Ectodermal cell (in vitro differentiated cells): ENCODE measurements around the gene USP28. TPM values are rescaled to one million over a fixed set of nuclear protein-coding genes. Genes with fewer than 3 reads are reported as not detected.
"Not testable (repeated sequence)": the region's sequence is repeated elsewhere in the genome, so short reads cannot be mapped to it uniquely, and the experiment has no call there.

Experiments
- H3K27ac ChIP-seq: 2 replicates; pipeline ENCODE4 v1.7.0; 2013; ENCODE audit warnings: mild to moderate bottlenecking, low read depth, low read length; ENCODE audit not compliant: insufficient read depth, poor library complexity, severe bottlenecking
- H3K27me3 ChIP-seq: 2 replicates; pipeline ENCODE4 v1.7.0; 2013; ENCODE audit warnings: mild to moderate bottlenecking, low read length; ENCODE audit not compliant: insufficient read depth, control insufficient read depth, poor library complexity, severe bottlenecking
- H3K36me3 ChIP-seq: one replicate; pipeline ENCODE4 v1.7.0; 2013; ENCODE audit warnings: low read length; ENCODE audit not compliant: control insufficient read depth, insufficient read depth
- H3K4me1 ChIP-seq: one replicate; pipeline ENCODE4 v1.7.0; 2013; ENCODE audit warnings: low read length; ENCODE audit not compliant: control insufficient read depth, insufficient read depth
- H3K4me3 ChIP-seq: 2 replicates; pipeline ENCODE4 v1.7.0; 2013; ENCODE audit warnings: low read depth, low read length, control low read depth; ENCODE audit not compliant: insufficient read depth
- H3K9me3 ChIP-seq: 2 replicates; pipeline ENCODE4 v1.7.0; 2013; ENCODE audit warnings: mild to moderate bottlenecking, low read length, moderate library complexity; ENCODE audit not compliant: control insufficient read depth
- WGBS, 2 experiments: methylation state at CpG; one replicate each; pipeline ENCODE4 v1.1.7; 2013; ENCODE audit warnings: missing lambda C conversion rate in 2 of 2; 5-methylcytosine and 5-hydroxymethylcytosine counted together
- polyA plus RNA-seq, 4 experiments: library from polyadenylated mRNA; stranded (reverse); fragments of 50-300 nt; gene quantifications; one replicate each; pipeline ENCODE4 v1.2.3, GENCODE V29; 2013

The USP28 gene, protein sequence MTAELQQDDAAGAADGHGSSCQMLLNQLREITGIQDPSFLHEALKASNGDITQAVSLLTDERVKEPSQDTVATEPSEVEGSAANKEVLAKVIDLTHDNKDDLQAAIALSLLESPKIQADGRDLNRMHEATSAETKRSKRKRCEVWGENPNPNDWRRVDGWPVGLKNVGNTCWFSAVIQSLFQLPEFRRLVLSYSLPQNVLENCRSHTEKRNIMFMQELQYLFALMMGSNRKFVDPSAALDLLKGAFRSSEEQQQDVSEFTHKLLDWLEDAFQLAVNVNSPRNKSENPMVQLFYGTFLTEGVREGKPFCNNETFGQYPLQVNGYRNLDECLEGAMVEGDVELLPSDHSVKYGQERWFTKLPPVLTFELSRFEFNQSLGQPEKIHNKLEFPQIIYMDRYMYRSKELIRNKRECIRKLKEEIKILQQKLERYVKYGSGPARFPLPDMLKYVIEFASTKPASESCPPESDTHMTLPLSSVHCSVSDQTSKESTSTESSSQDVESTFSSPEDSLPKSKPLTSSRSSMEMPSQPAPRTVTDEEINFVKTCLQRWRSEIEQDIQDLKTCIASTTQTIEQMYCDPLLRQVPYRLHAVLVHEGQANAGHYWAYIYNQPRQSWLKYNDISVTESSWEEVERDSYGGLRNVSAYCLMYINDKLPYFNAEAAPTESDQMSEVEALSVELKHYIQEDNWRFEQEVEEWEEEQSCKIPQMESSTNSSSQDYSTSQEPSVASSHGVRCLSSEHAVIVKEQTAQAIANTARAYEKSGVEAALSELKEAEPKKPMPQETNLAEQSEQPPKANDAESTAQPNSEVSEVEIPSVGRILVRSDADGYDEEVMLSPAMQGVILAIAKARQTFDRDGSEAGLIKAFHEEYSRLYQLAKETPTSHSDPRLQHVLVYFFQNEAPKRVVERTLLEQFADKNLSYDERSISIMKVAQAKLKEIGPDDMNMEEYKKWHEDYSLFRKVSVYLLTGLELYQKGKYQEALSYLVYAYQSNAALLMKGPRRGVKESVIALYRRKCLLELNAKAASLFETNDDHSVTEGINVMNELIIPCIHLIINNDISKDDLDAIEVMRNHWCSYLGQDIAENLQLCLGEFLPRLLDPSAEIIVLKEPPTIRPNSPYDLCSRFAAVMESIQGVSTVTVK
- 24.3 TPM for polyA plus RNA-seq (2013, experiment 1 of 4)
- polyA plus RNA-seq (2013, experiment 2 of 4), result 22.0 TPM
- polyA plus RNA-seq (2013, experiment 3 of 4), result 15.3 TPM
- polyA plus RNA-seq (2013, experiment 4 of 4), result 20.3 TPM

DNA sequence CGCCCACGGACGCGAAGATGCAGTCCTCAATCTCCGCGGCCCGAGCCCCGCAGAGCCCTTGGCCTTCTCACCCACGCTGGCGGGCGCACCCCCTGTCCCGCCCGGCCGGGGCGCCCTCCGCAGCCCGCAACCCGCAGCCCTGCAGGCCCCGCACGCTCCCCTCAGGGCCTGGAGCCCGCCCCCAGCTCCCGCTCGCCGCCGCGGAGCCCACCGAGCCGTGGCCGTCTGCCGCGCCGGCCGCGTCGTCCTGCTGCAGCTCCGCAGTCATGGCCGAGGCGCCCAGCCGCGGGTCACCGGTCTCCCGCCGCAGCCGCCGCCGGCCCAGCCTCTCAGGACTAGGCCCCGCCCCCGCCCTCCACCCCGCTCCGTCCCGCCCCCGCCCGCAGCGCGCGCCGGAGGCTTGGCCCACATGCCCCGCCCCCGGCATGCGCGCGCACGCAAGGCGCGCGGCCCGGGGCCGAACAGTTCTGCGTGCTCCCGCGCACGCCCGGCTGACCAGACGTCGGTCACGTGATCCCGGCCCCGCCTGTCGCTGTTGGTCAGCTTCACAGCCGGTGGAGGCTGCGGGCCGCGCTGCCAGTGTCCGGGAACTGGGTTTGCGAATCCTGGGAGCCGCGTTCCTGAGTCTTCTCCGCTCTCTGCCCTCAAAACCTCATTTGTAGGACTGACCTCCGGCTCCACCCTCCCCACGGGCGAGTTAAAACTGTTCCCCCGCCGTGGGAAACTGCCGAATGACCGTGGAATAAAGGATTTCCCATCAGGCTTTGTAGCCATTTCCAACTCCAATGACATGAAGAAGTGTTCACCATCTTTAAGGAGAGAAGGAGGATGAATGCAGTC is at the start of gene USP28:
Gene USP28 (minus strand): TSS at position 339 of the 840 bp plus-strand sequence. CDS start 71 bp downstream, at position 268.
- Histone ChIP-seq H3K27me3 (peaks cover 14% of the 10 kb centered on the region), H3K4me1 (peaks cover 8% of the 10 kb centered on the region), H3K9me3 (no peaks in the 10 kb centered on the region), H3K27ac (peak within 1 kb of the TSS; percentile 67), H3K4me3 (peak within 1 kb of the TSS; percentile 65), H3K36me3 (no peaks in the 10 kb centered on the region)
- WGBS, 2 experiments, result 0% methylated on average over 94 to 95 of the region's 95 CpGs

DNA sequence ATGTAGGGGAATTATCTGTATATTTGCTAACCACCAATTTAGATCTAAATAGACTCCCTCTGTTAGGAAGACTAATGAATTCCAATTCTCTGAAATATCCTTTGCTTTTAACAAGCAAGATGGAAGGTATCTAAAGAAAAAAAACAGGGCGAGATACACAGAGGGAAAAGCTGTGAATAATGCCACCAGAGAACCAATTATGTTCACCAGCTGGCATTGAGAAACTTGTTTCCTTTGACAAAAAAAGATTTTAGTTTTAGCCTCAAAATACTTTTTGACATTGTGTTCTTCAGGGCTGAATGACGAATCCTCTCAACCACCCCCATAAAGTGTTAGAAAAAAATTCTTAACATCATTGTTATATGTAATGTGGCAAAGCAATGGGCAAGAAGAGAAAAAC is 48.2 kb upstream of the USP28 start:
- Histone ChIP-seq H3K4me3 (no peak overlapping the region), H3K4me1 (no peaks in the 10 kb centered on the region), H3K9me3 (no peaks in the 10 kb centered on the region), H3K27me3 (no peaks in the 10 kb centered on the region), H3K27ac (no peak overlapping the region), H3K36me3 (no peaks in the 10 kb centered on the region)
- 95 to 100% methylated on average over 1 of the region's 2 CpGs for WGBS, 2 experiments

DNA sequence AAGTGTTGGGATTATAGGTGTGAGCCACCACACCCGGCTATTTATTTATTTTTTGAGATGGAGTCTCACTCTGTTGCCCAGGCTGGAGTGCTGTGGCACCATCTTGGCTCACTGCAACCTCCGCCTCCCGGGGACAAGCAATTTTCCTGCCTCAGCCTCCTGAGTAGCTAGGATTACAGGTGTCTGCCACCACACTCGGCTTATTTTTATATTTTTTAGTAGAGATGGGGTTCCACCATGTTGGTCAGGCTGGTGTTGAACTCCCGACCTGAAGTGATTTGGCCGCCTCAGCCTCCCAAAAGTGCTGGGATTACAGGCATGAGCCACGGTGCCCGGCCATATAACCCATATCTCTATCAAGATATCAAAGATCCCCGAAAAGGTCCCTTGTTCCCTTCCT is 36.1 kb upstream of the USP28 start:
- WGBS, 2 experiments, result 92 to 93% methylated on average over 9 of the region's 9 CpGs
- not testable (repeated sequence) for H3K36me3 ChIP-seq, H3K4me1 ChIP-seq, H3K9me3 ChIP-seq, H3K27ac ChIP-seq, H3K4me3 ChIP-seq, H3K27me3 ChIP-seq

DNA sequence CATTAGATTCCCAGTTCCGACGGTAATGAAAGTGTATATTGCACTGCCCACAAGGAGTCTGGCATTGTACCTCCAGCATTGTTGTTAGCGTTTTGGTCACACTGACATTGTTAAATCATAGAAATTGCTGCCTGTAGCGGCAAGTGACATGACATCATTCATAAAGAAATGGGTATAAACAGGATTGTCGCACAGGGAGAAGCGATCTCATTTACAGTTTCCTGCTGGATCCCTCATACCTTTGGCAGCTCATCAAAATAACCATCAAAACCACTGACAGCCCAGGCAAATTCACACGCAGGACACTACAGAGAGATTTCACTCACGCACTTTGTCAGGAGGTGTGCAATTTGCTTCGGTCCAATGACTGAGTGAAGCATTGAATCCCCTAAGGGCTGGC is 32.7 kb upstream of the USP28 start:
- Histone ChIP-seq H3K4me3 (no peak overlapping the region), H3K27ac (no peak overlapping the region), H3K36me3 (no peaks in the 10 kb centered on the region), H3K27me3 (no peaks in the 10 kb centered on the region), H3K4me1 (no peaks in the 10 kb centered on the region), H3K9me3 (no peaks in the 10 kb centered on the region)
- WGBS, 2 experiments, result 94 to 95% methylated on average over 9 of the region's 9 CpGs

DNA sequence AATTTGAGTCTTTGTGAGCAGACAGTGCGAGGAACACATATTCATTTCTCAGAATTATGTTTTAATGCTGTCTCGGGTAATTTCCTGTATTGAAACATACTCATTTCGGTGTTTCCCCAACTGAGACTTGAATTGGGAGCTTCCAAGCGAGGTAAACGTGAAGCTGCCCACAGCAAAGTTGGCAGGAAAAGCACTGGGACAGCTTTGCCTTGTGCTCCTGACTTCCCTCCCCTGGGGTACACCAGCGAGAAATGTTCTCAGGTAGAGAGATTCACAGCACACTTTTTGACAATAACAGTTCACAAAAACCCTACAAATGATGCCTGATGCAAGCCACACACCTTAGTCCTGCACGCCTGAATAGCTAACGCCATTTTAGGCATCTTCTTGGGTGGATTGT is 32.3 kb upstream of the USP28 start:
- no peaks in the 10 kb centered on the region for H3K9me3 ChIP-seq
- no peaks in the 10 kb centered on the region for H3K27me3 ChIP-seq
- H3K4me1 ChIP-seq, result no peaks in the 10 kb centered on the region
- H3K36me3 ChIP-seq, result no peaks in the 10 kb centered on the region
- no peak overlapping the region for H3K4me3 ChIP-seq
- WGBS, 2 experiments, result 92 to 93% methylated on average over 8 of the region's 8 CpGs
- no peak overlapping the region for H3K27ac ChIP-seq

DNA sequence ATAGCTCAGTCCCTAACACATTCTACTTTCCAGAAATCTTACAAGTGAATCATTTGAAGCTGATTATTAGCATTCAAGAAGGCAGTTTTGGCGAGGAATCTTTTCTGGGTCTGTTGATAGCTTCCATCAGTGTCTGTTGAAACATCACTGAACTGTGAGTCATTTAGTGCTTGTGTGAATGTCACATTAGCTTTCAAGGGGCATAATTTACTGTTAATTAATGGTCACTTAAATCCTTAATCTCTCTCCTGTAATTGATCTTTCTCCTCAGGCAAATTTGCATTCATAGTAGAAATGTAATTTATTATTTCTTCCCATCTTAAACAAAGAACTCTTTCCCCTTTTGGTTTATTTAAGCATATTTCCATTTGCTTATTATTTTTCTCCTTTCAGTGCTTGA is 31.8 kb upstream of the USP28 start:
- WGBS, 2 experiments, result 71 to 89% methylated on average over 1 of the region's 1 CpG
- H3K4me3 ChIP-seq, result no peak overlapping the region
- H3K27ac ChIP-seq, result no peak overlapping the region

DNA sequence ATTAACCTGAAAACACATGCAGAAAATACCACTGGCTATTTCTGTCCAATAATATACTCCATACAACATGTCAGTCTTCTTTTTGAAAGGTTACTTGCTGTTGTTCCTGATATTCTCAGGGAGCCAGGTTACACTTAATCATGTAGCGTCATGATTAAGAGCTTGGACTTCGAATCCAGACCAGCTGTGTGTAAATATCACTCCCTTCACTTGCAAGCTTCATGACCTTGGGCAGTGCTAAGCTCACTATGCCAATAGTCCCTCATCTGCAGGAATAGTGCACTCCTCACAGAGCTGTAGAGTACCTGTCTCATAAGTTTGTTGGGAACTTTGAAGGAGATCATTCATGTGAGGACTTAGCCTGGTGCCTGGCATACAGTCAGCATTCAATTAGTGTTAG is 31.1 kb upstream of the USP28 start:
- WGBS, 2 experiments, result 91 to 93% methylated on average over 2 of the region's 2 CpGs
- Histone ChIP-seq H3K27me3 (no peaks in the 10 kb centered on the region), H3K4me1 (no peaks in the 10 kb centered on the region), H3K9me3 (no peaks in the 10 kb centered on the region), H3K36me3 (no peaks in the 10 kb centered on the region), H3K4me3 (no peak overlapping the region), H3K27ac (no peak overlapping the region)

More for the DNA sequence above, 31.8 kb upstream of the USP28 start:
- Histone ChIP-seq H3K36me3 (no peaks in the 10 kb centered on the region), H3K27me3 (no peaks in the 10 kb centered on the region), H3K9me3 (no peaks in the 10 kb centered on the region), H3K4me1 (no peaks in the 10 kb centered on the region)

DNA sequence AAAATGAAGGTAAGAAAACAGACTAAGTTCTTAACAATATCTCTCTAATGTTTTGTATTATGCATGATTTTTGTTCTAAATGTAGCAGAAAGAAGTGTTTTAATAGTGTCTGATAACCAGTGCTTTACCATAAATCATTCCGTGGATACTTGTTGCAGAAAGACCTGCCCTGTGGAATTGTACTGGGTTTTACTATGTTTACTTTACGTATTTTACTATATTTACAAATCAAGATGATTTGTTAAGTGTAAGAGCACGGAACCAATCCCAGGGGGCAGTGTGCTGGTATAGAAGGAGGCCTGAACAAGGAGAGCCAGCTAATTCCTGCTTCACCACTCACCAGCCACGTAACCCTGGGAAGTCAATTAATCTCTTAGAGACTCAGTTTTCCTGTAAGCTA is 30.7 kb upstream of the USP28 start:
- Histone ChIP-seq H3K36me3 (no peaks in the 10 kb centered on the region), H3K27me3 (no peaks in the 10 kb centered on the region), H3K27ac (no peak overlapping the region), H3K9me3 (no peaks in the 10 kb centered on the region), H3K4me1 (no peaks in the 10 kb centered on the region), H3K4me3 (no peak overlapping the region)
- 54 to 69% methylated on average over 3 of the region's 4 CpGs for WGBS, 2 experiments

DNA sequence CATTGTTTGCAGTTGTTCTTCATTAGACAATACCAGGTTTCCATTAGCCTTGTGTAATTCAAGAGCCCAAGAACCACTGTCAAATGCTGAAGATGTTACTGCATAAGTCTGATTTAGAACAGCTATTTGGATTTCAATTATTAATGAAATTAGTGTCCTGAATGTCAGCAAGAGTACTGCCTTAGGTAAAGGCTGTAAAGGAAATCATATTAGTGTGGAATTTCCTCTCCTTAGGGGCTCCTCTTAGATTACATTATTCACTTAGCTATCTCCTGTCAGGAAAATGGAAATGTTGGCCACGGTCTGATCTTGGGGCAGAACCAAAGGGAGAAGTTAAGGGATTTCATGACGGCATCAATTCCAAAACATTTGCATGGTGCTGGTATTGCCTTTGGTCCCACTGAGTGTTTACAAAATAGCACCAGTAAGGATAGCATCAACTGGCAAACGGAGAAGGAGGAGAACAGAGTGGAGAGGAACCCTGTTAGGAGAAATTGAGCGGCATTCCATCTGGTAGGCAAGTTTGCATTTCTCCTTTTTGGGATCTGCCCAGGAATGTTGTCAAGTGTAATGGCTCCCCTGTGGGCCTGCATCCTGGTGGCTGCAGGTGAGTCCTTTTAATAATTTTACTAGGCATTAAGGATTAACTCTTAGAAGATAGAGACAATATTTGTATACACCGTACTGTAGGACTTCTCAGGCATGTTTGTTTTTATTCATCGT is 29.2 kb upstream of the USP28 start, which contains the start of gene HTR3B:
Gene HTR3B (plus strand): TSS at position 418 of the 723 bp plus-strand sequence. CDS start 138 bp downstream, at position 556.
- no peaks in the 10 kb centered on the region for H3K9me3 ChIP-seq
- no peak within 1 kb of the TSS for H3K27ac ChIP-seq
- no peaks in the 10 kb centered on the region for H3K36me3 ChIP-seq
- no peaks in the 10 kb centered on the region for H3K27me3 ChIP-seq
- H3K4me1 ChIP-seq, result no peaks in the 10 kb centered on the region
- no peak within 1 kb of the TSS for H3K4me3 ChIP-seq
- WGBS, 2 experiments, result 82% methylated on average over 6 of the region's 6 CpGs
